HPDE6-E6E7 (cell line): Measurements from ENCODE around the gene NPLOC4.
"Not testable (repeated sequence)": the region's sequence is repeated elsewhere in the genome, so short reads cannot be mapped to it uniquely, and the experiment has no call there.

Source experiments
- DNase-seq: peaks from one replicate; pipeline ENCODE4 v3.0.0; 2011; ENCODE audit warnings: missing footprints; ENCODE audit errors: extremely low spot score

The NPLOC4 gene

GRCh38 chr17:81534157-81535006, 102.5 kb downstream of the NPLOC4 start:
- no peak for DNase-seq

GRCh38 chr17:81533339-81534141, 103.4 kb downstream of the NPLOC4 start:
- DNase-seq = no peak

- DNase-seq = no peak
These were observed 104.2 kb downstream of the NPLOC4 start for GRCh38 chr17:81532490-81533287.

- not testable (repeated sequence) for DNase-seq
These were observed 104.9 kb downstream of the NPLOC4 start for GRCh38 chr17:81531998-81532404.

- not testable (repeated sequence) for DNase-seq
These were observed 105.9 kb downstream of the NPLOC4 start for GRCh38 chr17:81531013-81531412.

GRCh38 chr17:81529437-81529803, 107.5 kb downstream of the NPLOC4 start:
- no peak for DNase-seq

- DNase-seq = no peak
These were observed 108.1 kb downstream of the NPLOC4 start for GRCh38 chr17:81528651-81529436.

- no peak for DNase-seq
These were observed 108.6 kb downstream of the NPLOC4 start for GRCh38 chr17:81528384-81528650.

GRCh38 chr17:81527591-81528383, 109.1 kb downstream of the NPLOC4 start, which contains the start of gene FSCN2:
Gene FSCN2, plus strand, starts transcription at chr17:81528377. Its CDS starts 155 bp downstream, at chr17:81528532.
- DNase-seq = no peak

- DNase-seq = no peak
These were observed 110.0 kb downstream of the NPLOC4 start for GRCh38 chr17:81526662-81527571.

- DNase-seq = no peak
These were observed 112.1 kb downstream of the NPLOC4 start for GRCh38 chr17:81524865-81525159.

- no peak for DNase-seq
These were observed 112.7 kb downstream of the NPLOC4 start for GRCh38 chr17:81524039-81524864.

GRCh38 chr17:81523402-81524038, 113.4 kb downstream of the NPLOC4 start:
- DNase-seq = no peak

GRCh38 chr17:81522491-81523401, 114.2 kb downstream of the NPLOC4 start:
- no peak for DNase-seq

GRCh38 chr17:81520021-81520901, 116.7 kb downstream of the NPLOC4 start:
- no peak for DNase-seq
